Measurements from ENCODE around the gene BABAM2. TPM values are rescaled to one million over a fixed set of nuclear protein-coding genes. Genes with fewer than 3 reads are reported as not detected.
A peak's percentile ranks its signal among the peaks of the same experiment; 100 is the strongest.

BABAM2 gene
- total and polyA plus RNA-seq, 5 donors, result 45.2 to 65.2 (median 64.0) TPM

- no peak overlapping the region for H3K27ac ChIP-seq (ENCODE audit: low read length)
- peak; percentile 34 to 77 (median 61) for DNase-seq
- no peak overlapping the region for H3K4me3 ChIP-seq (ENCODE audit: low read length)
- ATAC-seq, result peak; percentile 73 to 88
- intact Hi-C loops (cut with DNase I), result no loop called here
- 35% methylated on average over 2 of the region's 2 CpGs for WGBS
- no peaks in the 10 kb centered on the region for H3K9me3 ChIP-seq (ENCODE audit: control insufficient read depth, low read length)
- H3K27me3 ChIP-seq (ENCODE audit: control insufficient read depth, insufficient read depth), result no peaks in the 10 kb centered on the region
- H3K4me1 ChIP-seq (ENCODE audit: control insufficient read depth, insufficient read depth, low read length), result peaks cover 1% of the 10 kb centered on the region
Observed at GRCh38 chr2:28030600-28030999, 140.1 kb downstream of the BABAM2 start.

- Histone ChIP-seq H3K27ac (ENCODE audit: low read length) (no peak overlapping the region), H3K27me3 (ENCODE audit: control insufficient read depth, insufficient read depth) (no peaks in the 10 kb centered on the region), H3K4me3 (ENCODE audit: low read length) (no peak overlapping the region), H3K4me1 (ENCODE audit: control insufficient read depth, insufficient read depth, low read length) (peaks cover 1% of the 10 kb centered on the region), H3K9me3 (ENCODE audit: control insufficient read depth, low read length) (no peaks in the 10 kb centered on the region)
- ATAC-seq, result no peak
- intact Hi-C loops (cut with DNase I), result no loop called here
- 72% methylated on average over 4 of the region's 4 CpGs for WGBS
- DNase-seq, result no peak
Observed at GRCh38 chr2:28032816-28033215, 142.3 kb downstream of the BABAM2 start.

- Histone ChIP-seq H3K27me3 (ENCODE audit: control insufficient read depth, insufficient read depth) (no peaks in the 10 kb centered on the region), H3K4me1 (ENCODE audit: control insufficient read depth, insufficient read depth, low read length) (peaks cover 1% of the 10 kb centered on the region), H3K4me3 (ENCODE audit: low read length) (no peak overlapping the region), H3K9me3 (ENCODE audit: control insufficient read depth, low read length) (no peaks in the 10 kb centered on the region), H3K27ac (ENCODE audit: low read length) (no peak overlapping the region)
- intact Hi-C loops (cut with DNase I), result no loop called here
- DNase-seq (no peak), ATAC-seq (no peak)
- WGBS, result 96% methylated on average over 6 of the region's 6 CpGs
Observed at GRCh38 chr2:28034696-28035095, 144.2 kb downstream of the BABAM2 start.

GRCh38 chr2:28035163-28035690 is 144.7 kb downstream of the BABAM2 start:
- 83% methylated on average over 3 of the region's 3 CpGs for WGBS
- Histone ChIP-seq H3K27ac (ENCODE audit: low read length) (peak overlapping the region; percentile 52), H3K9me3 (ENCODE audit: control insufficient read depth, low read length) (no peaks in the 10 kb centered on the region), H3K4me1 (ENCODE audit: control insufficient read depth, insufficient read depth, low read length) (peaks cover 1% of the 10 kb centered on the region), H3K27me3 (ENCODE audit: control insufficient read depth, insufficient read depth) (no peaks in the 10 kb centered on the region), H3K4me3 (ENCODE audit: low read length) (no peak overlapping the region)
- DNase-seq (no peak), ATAC-seq (no peak)
- intact Hi-C loops (cut with DNase I), result no loop called here

- WGBS, result 77% methylated on average over 4 of the region's 4 CpGs
- ATAC-seq (peak in 1 of 2 donors; percentile 75), DNase-seq (no peak)
- no peaks in the 10 kb centered on the region for H3K9me3 ChIP-seq (ENCODE audit: control insufficient read depth, low read length)
- H3K4me1 ChIP-seq (ENCODE audit: control insufficient read depth, insufficient read depth, low read length), result no peaks in the 10 kb centered on the region
- no peak overlapping the region for H3K4me3 ChIP-seq (ENCODE audit: low read length)
- intact Hi-C loops (cut with DNase I), result no loop called here
- no peak overlapping the region for H3K27ac ChIP-seq (ENCODE audit: low read length)
- H3K27me3 ChIP-seq (ENCODE audit: control insufficient read depth, insufficient read depth), result no peaks in the 10 kb centered on the region
Observed at GRCh38 chr2:28035816-28036215, 145.3 kb downstream of the BABAM2 start.

- intact Hi-C loops (cut with DNase I), result no loop called here
- Histone ChIP-seq H3K27ac (ENCODE audit: low read length) (no peak overlapping the region), H3K9me3 (ENCODE audit: control insufficient read depth, low read length) (no peaks in the 10 kb centered on the region), H3K4me1 (ENCODE audit: control insufficient read depth, insufficient read depth, low read length) (no peaks in the 10 kb centered on the region), H3K27me3 (ENCODE audit: control insufficient read depth, insufficient read depth) (no peaks in the 10 kb centered on the region), H3K4me3 (ENCODE audit: low read length) (no peak overlapping the region)
- DNase-seq, result no peak
- peak in 1 of 2 donors; percentile 52 for ATAC-seq
- 80% methylated on average over 1 of the region's 1 CpG for WGBS
Observed at GRCh38 chr2:28036307-28036706, 145.8 kb downstream of the BABAM2 start.

GRCh38 chr2:28038722-28039121 is 148.2 kb downstream of the BABAM2 start:
- DNase-seq (no peak), ATAC-seq (no peak)
- no peak overlapping the region for H3K4me3 ChIP-seq (ENCODE audit: low read length)
- intact Hi-C loops (cut with DNase I), result no loop called here
- H3K27ac ChIP-seq (ENCODE audit: low read length), result no peak overlapping the region
- H3K4me1 ChIP-seq (ENCODE audit: control insufficient read depth, insufficient read depth, low read length), result no peaks in the 10 kb centered on the region
- H3K27me3 ChIP-seq (ENCODE audit: control insufficient read depth, insufficient read depth), result no peaks in the 10 kb centered on the region
- no peaks in the 10 kb centered on the region for H3K9me3 ChIP-seq (ENCODE audit: control insufficient read depth, low read length)
- WGBS, result 85% methylated on average over 1 of the region's 1 CpG

- intact Hi-C loops (cut with DNase I), result loop anchor here in 1 of 4 donors (10.0 kb wide), 1 partner anchor 311 kb away; no protein-coding TSS in a partner anchor
- H3K4me1 ChIP-seq (ENCODE audit: control insufficient read depth, insufficient read depth, low read length), result no peaks in the 10 kb centered on the region
- ATAC-seq (no peak), DNase-seq (no peak)
- H3K27ac ChIP-seq (ENCODE audit: low read length), result no peak overlapping the region
- 97% methylated on average over 8 of the region's 8 CpGs for WGBS
- no peak overlapping the region for H3K4me3 ChIP-seq (ENCODE audit: low read length)
- no peaks in the 10 kb centered on the region for H3K27me3 ChIP-seq (ENCODE audit: control insufficient read depth, insufficient read depth)
- no peaks in the 10 kb centered on the region for H3K9me3 ChIP-seq (ENCODE audit: control insufficient read depth, low read length)
Observed at GRCh38 chr2:28045676-28046351, 155.3 kb downstream of the BABAM2 start.

- DNase-seq, result no peak
- Histone ChIP-seq H3K27me3 (ENCODE audit: control insufficient read depth, insufficient read depth) (no peaks in the 10 kb centered on the region), H3K27ac (ENCODE audit: low read length) (no peak overlapping the region), H3K4me3 (ENCODE audit: low read length) (no peak overlapping the region), H3K9me3 (ENCODE audit: control insufficient read depth, low read length) (no peaks in the 10 kb centered on the region), H3K4me1 (ENCODE audit: control insufficient read depth, insufficient read depth, low read length) (no peaks in the 10 kb centered on the region)
- intact Hi-C loops (cut with DNase I), result loop anchor here in 1 of 4 donors (10.0 kb wide), 1 partner anchor 312 kb away; no protein-coding TSS in a partner anchor
- 96% methylated on average over 2 of the region's 2 CpGs for WGBS
- ATAC-seq, result no peak
Observed at GRCh38 chr2:28046921-28047320, 156.4 kb downstream of the BABAM2 start.

GRCh38 chr2:28047681-28048080 is 157.2 kb downstream of the BABAM2 start:
- intact Hi-C loops (cut with DNase I), result loop anchor here in 1 of 4 donors (10.0 kb wide), 1 partner anchor 313 kb away; no protein-coding TSS in a partner anchor
- no peaks in the 10 kb centered on the region for H3K9me3 ChIP-seq (ENCODE audit: control insufficient read depth, low read length)
- no peak overlapping the region for H3K4me3 ChIP-seq (ENCODE audit: low read length)
- H3K27ac ChIP-seq (ENCODE audit: low read length), result no peak overlapping the region
- DNase-seq (no peak), ATAC-seq (no peak)
- H3K27me3 ChIP-seq (ENCODE audit: control insufficient read depth, insufficient read depth), result no peaks in the 10 kb centered on the region
- no peaks in the 10 kb centered on the region for H3K4me1 ChIP-seq (ENCODE audit: control insufficient read depth, insufficient read depth, low read length)

GRCh38 chr2:28048341-28048740 is 157.8 kb downstream of the BABAM2 start:
- no peak overlapping the region for H3K27ac ChIP-seq (ENCODE audit: low read length)
- DNase-seq, result no peak
- no peak overlapping the region for H3K4me3 ChIP-seq (ENCODE audit: low read length)
- no peaks in the 10 kb centered on the region for H3K4me1 ChIP-seq (ENCODE audit: control insufficient read depth, insufficient read depth, low read length)
- no peaks in the 10 kb centered on the region for H3K9me3 ChIP-seq (ENCODE audit: control insufficient read depth, low read length)
- 96% methylated on average over 3 of the region's 3 CpGs for WGBS
- intact Hi-C loops (cut with DNase I), result loop anchor here in 1 of 4 donors (10.0 kb wide), 1 partner anchor 314 kb away; no protein-coding TSS in a partner anchor
- no peaks in the 10 kb centered on the region for H3K27me3 ChIP-seq (ENCODE audit: control insufficient read depth, insufficient read depth)
- no peak for ATAC-seq

Measured in right cardiac atrium (tissue), 5 donors.